ENCODE data around the gene RRAGB.
"Not testable (repeated sequence)": the region's sequence is repeated elsewhere in the genome, so short reads cannot be mapped to it uniquely, and the experiment has no call there.

RRAGB gene, protein sequence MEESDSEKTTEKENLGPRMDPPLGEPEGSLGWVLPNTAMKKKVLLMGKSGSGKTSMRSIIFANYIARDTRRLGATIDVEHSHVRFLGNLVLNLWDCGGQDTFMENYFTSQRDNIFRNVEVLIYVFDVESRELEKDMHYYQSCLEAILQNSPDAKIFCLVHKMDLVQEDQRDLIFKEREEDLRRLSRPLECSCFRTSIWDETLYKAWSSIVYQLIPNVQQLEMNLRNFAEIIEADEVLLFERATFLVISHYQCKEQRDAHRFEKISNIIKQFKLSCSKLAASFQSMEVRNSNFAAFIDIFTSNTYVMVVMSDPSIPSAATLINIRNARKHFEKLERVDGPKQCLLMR

DNA sequence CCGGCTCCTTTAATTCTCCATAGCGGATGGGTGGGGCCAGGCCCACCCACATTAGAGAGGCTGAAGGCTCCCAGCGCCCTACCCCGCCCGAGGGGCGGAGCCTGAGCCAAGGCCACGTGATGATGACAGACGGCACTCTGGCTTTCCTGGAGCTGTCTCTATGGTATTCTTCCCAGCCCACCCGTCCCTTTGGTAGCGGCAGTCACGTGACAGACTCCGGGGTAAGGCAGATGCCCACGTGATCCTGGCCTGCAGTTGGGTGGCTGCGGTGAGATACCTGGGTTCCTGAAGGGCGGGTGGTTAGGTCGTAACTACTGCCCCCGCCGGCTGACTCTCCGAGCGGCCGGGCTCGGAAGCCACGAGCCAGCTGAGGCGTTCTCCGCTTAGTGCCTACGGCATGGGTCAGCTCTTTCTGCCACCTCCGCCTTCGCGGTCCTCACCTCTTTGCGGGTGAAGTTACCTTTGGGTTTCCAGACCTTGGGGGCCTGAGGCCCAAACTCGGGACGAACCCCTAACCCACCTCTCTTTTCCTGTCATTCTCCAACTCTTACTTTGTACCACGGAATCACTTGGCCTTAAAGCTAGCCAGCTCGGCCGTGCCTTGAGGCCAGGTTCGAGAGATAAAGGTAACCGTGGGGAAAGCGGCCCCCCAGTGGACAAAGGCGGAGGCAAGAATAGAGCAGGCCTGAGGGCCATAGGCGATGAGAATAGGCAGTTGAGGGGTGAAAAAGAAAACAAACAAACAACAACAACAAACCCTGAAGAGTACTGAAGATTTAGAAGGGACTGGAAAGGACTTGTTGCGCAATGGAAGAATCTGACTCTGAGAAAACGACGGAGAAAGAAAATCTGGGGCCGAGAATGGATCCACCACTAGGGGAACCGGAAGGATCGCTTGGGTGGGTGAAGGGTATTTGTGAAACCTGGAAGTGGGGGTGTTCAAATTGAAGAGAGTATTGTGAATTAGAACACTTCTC, at the start of gene RRAGB:
RRAGB (plus strand) TSS at position 229 of the 977 bp plus-strand sequence; CDS start at position 808, 579 bp downstream.
- DNase-seq = peak; percentile 35 to 96 (median 82)

DNA sequence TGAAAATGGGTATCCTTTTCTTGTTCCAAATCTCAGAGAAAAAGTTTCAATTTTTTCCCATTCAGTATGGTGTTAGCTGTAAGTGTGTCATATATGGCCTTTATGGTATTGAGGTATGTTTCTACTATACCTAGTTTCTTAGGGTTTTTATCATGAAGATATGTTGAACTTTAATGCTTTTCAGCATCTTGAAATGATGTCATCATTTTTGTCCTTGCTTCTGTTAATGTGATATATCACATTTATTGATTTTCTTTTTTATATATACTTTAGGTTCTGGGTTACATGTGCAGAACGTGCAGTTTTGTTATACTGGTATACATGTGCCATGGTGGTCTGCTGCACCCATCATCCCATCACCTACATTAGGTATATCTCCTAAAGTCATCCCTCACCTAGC, 49.5 kb upstream of the RRAGB start:
- DNase-seq = no peak

DNA sequence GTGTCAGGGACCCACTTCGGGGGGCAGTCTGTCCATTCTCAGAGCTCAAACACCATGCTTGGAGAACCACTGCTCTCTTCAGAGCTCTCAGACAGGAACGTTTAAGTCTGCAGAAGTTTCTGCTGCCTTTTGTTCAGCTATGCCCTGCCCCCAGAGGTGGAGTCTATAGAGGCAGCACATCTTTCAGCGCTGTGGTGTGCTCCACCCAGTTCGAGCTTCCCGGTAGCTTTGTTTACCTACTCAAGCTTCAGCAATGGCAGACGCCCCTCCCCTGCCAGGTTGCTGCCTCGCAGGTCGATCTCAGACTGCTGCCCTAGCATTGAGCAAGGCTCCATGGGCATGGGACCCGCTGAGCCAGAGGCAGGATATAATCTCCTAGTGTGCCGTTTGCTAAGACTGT, 29.0 kb upstream of the RRAGB start:
- not testable (repeated sequence) for DNase-seq

DNA sequence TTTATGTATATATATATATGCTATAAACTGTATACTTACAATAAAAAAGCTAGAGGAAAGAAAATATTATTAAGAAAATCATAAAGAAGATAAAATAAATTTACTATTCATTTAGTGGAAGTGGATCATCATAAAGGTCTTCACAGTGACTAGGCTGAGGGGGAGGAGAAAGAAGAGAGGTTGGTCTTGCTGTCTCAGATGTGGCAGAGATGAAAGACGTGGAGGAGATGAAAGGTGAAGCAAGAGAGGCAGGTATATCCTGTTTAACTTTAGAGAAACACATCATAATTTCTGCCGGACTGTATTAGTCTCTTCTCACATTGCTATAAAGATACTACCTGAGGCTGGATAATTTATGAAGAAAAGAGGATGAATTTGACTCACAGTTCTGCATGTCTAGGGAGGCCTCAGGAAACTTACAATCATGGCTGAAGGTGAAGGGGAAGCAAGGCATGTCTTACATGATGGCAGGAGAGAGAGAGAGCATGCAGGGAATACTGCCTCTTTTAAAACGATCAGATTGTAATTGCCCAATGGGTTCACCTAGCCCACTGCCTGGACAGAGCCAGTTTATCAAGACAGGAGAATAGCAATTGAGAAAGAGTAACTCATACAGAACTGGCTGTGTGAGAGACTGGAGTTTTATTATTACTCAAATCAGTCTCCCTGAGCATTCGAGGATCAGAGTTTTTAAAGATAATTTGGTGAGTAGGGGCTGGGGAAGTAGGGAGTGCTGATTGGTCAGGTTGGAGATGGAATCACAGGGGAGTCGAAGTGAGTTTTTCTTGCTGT, 22.1 kb upstream of the RRAGB start:
- no peak for DNase-seq

DNA sequence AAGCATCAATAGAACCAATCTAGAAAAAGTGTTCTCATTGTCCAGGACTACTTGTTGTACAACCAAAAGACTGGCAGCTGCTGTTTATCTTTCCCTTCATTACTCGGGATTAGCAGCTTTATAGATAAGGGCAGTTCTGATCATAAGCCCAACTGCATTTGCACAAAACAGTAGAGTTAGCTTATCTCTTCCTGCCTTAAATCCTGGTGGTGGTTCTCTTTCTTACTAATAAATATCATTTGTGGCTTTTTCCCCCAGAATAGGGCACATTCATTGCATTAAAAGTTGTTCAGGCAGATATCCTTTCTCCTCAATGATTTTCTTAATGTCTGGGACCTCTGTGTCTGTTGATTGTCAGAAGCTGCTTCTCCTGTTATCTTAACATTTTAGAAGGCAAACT, 20.2 kb upstream of the RRAGB start:
- DNase-seq = no peak

DNA sequence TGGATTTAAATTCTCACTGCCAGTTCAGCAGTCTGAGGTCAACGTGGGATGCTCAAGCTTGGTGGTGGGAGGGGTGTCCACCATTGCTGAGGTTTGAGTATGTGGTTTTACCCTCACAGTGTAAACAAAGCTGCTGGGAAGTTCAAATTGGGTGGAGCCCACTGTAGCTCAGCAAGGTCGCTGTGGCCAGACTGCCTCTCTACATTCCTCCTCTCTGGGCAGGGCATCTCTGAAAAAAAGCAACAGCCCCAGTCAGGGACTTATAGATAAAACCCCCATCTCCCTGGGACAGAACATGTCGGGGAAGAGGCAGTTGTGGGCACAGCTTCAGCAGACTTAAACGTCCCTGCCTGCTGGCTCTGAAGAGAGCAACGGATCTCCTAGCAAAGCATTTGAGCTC, 14.9 kb upstream of the RRAGB start:
- DNase-seq = no peak

DNA sequence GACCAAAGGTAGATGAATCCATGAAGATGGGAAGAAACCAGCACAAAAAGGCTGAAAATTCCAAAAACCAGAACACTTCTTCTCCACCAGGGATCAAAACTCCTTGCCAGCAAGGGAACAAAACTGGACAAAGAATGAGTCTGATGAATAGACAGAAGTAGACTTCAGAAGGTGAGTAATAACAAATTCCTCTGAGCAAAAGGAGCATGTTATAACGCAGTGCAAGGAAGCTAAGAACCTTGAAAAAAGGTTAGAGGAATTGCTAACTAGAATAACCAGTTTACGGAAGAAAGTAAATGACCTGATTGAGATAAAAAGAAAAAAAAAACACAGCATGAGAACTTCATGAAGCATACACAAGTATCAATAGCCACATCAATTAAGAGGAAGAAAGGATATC, 14.1 kb upstream of the RRAGB start:
- DNase-seq = not testable (repeated sequence)

DNA sequence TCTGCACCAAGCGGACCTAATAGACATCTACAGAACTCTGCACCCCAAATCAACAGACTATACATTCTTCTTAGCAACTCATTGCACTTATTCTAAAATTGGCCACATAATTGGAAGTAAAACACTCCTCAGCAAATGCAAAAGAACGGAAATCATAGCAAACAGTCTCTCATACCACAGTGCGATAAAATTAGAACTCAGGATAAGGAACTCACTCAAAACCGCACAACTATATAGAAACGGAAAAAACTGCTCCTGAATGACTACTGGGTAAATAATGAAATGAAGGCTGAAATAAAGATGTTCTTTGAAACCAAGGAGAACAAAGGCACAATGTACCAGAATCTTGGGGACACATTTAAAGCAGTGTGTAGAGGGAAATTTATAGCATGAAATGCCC, 12.5 kb upstream of the RRAGB start:
- not testable (repeated sequence) for DNase-seq

DNA sequence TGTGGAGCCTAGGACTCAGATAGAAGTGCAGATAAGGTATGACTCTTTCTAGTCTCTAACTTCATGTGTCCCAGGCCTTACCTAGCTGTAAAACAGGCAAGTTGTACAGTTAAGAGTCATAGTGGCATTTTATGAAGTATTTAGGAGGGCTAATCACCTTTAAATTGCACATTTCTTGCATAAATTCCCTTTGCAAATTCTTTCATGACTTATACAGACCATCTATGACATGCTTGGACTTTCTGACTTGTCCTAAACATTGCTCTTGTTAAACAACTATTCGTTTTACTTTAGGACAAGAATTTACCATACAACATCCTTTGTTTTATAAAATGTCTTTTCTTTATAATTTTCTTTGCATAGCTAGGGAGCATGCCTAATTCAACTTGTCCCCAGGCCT, 7.8 kb upstream of the RRAGB start:
- no peak for DNase-seq

DNA sequence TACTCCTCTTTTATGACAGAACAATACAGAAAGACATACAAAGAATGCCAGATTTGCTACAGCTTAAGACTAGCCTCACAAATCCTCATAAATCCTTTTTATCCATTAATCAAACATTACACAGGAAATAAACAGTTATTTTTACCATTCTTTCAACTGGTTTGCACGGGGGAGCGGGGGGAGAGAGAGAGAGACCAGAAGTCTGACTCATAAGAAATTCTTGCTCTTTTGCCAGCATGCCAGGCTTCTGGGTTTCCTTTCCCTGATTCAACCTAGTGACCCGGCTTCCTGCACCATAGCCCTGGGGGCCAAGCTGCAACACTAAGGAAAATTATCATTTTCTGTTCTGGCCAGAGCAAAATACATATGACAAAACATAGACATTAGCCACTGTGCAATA, 6.8 kb upstream of the RRAGB start:
- no peak for DNase-seq

DNA sequence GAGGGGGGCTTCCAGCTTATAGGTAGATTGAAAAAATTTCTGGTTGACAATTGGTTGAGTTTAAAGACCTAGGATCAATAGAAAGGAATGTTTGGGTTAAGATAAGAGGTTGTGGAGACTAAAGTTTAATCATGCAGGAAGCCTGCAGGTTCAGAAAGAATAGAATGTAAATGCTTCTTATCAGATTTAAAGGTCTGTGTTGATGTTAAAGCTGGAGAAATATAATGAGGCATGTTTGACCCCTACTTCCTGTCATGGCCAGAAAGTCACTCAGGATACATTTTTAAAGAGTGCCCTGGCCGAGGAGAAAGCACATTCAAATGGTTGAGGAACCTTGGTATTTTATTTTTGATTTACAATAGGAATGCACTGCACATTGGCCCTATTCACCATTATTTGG, 3.9 kb upstream of the RRAGB start:
- DNase-seq = no peak

DNA sequence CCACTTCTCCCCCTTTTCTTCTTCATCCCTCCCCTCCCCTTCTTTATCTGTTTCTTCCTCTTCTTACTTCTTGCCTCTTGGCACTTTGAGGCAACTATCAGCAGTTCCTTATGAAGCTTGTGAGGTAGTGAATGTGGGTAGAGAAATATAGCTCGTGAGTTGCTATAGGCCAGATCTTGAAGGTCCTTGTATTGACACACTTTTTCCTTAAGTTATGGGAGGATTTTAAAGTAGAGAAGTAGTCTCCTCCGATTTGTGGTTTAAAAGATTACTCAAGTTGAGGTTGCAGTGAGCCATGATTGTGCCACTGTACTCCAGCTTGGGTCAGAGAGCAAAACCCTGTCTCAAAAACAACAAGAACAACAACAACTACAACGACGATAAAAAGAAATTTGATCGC, 3.4 kb upstream of the RRAGB start:
- no peak for DNase-seq

DNA sequence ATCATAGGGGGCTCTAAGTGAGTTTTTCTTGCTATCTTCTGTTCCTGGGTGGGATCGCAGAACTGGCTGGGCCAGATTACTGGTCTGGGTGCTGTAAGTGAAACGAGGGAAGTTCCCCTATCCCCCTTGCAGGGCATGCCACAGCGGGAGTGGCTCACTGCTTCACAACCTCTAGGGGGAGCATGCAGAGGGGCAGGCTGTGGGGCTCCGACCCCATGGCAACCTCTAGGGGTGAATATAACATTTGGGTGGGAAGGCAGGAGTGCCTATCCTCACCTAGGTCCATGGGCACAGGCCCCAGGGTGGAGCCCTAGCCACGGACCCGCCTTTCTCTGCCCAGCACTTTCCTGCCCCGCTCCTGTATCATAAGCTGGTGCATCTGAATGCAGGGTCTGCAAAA, 1.7 kb upstream of the RRAGB start:
- no peak for DNase-seq

DNA sequence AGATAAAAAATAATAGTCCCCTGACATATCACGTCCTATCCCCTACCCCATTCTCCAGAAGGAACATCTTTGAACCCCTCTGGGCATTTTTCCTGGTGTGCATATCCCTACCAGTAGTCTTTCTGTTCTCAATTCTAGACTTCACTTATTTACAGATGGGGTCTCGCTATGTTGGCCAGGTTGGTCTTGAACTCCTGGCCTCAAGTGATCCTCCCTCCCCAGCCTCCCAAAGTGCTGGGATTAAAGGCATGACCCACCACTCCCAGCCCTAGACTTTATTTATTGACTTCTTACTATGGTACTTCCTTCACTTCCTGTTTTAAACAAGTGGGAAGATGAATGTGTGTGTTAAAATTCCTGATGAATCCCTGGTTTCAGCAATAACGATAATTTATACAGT, 612 bp upstream of the RRAGB start:
- DNase-seq = no peak

DNA sequence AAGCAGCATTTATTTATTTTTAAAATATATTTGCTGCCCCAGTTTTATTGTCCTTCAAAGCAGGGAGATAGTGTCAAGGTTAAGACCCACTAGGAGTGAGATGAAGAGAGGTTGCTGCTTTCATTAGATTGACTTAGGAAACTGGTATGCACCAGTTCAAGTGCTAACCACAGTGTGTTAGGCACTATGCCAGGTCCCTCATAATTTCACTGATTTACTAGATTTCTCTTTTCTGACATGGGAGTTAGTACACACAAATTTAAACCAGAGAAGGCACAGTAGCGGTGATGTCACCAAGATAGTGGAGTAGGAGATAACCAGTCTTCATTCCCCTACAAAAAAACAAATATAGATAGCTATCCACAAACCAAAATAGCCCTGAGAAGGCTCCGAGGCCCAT, 14.3 kb downstream of the RRAGB start:
- DNase-seq = no peak

DNA sequence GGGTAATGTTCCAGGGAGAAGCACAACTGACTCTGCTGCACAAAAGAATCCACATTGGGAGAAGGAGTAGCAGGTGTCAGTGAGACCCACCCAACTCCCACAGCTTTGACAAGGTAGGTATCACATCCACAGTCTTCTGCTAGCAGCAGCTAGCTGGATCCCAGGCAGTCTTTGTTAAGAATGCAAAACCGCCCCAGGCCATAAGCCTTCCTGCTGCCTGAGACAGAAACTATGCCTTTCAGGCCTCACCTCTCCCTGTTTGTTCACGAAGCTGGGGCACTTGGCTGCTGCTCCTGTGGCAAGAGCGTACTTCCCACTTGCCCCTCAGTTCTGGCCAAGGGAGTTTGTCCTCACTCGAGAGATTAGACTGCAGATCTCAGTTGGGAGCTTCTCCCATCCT, 21.4 kb downstream of the RRAGB start:
- no peak for DNase-seq

DNA sequence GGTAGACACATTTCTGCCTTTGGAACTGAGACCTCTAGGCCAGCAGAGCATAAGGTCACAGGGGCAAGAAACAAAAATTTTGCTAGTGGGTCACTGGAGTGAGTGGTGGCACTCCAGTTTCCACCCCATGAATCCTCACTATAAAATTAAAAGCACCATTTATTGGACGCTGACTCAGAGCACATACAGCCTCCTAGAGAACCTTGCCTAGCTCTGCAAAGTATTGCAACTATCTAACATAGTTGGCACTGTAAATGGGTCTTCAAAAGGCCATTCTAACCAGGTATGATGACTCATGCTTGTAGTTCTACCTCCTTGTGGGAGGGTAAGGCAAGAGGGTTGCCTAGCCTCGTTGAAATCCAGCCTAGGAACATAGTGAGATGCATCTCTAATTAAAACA, 25.1 kb downstream of the RRAGB start:
- no peak for DNase-seq

DNA sequence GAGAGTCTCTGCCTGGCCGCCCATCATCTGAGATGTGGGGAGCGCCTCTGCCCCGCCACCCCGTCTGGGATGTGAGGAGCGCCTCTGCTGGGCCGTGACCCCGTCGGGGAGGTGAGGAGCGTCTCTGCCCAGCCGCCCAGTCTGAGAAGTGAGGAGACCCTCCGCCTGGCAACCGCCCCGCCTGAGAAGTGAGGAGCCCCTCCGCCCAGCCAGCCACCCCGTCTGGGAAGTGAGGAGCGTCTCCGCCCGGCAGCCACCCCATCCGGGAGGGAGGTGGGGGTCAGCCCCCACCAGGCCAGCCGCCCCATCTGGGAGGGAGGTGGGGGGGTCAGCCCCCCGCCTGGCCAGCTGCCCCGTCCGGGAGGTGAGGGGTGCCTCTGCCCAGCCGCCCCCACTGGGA, 30.9 kb downstream of the RRAGB start:
- DNase-seq = not testable (repeated sequence)

DNA sequence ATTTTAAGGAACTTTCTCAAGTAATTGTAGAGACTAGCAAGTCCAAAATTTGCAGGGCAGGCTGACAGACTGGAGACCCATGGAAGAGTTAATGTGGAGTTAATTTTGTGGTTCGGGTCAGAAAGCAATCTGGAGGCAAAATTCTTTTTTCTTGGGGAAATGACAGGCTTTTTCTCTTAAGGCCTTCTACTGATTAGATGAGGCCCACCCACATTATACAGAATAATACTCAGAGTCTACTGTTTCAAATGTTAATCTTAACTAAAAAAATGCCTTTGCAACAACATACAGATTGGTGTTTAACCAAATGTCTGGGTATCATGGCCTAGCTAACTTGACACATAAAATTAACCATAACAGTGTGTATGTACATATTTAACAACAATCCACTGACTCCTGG, 32.7 kb downstream of the RRAGB start:
- DNase-seq = no peak

DNA sequence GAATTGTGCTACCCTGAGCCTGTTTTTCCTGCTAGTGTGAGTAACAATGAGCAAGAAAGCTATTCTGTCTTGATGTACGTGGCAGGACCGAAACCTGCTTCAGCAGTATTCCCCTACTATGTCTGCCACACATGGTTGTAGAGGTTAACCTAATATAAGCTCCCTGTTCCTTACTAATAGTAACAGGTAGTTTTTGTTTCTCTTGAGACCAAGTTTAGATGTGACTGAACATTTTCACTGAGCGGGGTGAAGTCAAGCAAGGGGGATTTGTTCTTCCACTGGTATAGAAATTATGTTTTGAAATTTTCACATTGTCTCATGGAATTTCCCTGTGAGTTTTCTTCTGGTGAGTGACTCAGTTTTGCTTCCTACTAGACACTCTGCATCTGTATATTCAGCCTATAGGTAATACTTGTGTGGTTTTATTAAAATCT, 37.3 kb downstream of the RRAGB start:
- DNase-seq = no peak

DNA sequence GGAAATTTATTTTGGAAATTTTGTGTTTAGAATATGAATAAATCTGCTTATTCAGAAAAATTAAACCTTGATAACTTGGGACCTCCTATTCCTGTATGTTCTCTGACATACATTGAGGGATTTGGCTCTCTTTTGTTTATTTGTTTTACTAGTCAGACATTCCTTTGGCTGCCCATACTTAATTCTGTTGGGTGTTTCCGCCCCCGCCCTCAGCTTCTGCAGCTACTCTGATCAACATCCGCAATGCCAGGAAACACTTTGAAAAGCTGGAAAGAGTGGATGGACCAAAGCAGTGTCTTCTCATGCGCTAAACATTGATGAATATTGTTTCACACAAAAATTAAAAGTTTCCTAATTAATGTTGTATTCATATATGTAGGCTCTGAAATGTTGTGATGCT, 40.5 kb downstream of the RRAGB start:
- DNase-seq = no peak

DNA sequence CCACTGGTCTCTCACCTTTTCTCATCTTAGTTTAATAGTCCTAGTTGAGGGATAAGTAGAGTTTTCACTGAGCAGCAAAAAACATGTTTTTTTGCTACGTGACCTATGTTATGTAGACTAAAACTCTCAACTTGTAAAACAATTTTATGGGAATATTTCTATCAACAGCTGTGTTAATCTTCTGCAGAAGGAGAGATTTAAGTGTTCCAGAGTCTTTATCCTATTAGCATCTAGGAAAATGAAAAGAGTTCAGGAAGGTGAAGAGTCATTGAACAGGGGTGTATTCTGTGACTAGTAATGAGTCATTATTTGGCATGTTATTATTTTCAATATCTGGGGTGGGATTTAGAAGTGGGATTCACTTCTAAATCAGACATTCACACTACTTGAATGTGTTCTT, 41.9 kb downstream of the RRAGB start:
- no peak for DNase-seq

DNA sequence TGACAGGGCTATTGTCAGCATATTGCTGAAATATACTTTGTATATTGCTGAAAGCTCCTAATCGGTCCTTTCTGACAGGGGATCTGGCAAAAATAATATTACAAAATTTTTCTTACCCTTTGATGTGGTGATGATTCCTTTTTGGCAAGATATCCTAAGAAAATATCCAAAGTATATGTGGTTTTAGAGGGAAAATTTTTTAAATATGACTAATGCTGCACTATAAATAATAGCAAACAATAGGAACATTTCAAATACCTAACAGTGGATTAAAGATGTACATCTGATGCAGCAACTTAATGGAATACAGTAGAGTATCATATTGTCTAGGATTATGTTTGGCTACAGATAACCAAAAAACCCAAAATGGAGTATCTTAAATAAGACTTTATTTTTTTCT, 49.6 kb downstream of the RRAGB start:
- no peak for DNase-seq
